SK-N-SH (cell line): Measurements from ENCODE around the gene ERVMER34-1. TPM values are rescaled to one million over a fixed set of nuclear protein-coding genes. Genes with fewer than 3 reads are reported as not detected.

Source experiments
- CTCF ChIA-PET: fragments of 300-600, 350-600 bp; formaldehyde crosslinking; extraction: SDS; loops from one replicate; lab custom pipeline; 2021; lab: Yijun Ruan, JAX
- POLR2A ChIA-PET: fragments of 350-600 bp; sonication (Branson Sonifier 250); formaldehyde crosslinking; extraction: SDS; loops from one replicate; lab custom pipeline; 2020; ENCODE audit warnings: antibody characterized with exemption, inconsistent platforms; lab: Yijun Ruan, JAX
- DNase-seq: peaks from one replicate; pipeline ENCODE4 v3.0.0; 2012
- H2AFZ ChIP-seq: fragments of 200-600 bp; sonication (generic); 2 replicates; pipeline ENCODE4 v1.8.1; 2016; ENCODE audit warnings: antibody characterized with exemption, mild to moderate bottlenecking, low read depth
- H3F3A ChIP-seq: fragments of 200-600 bp; sonication (generic); replicated peaks from 2 replicates; pipeline ENCODE3; 2016; ENCODE audit warnings: antibody characterized with exemption, mild to moderate bottlenecking; ENCODE audit not compliant: insufficient read depth
- H3K27ac ChIP-seq, 2 experiments: fragments of 200-500 bp in 1 of 2; fragments of 200-600 bp in 1 of 2; sonication (Bioruptor generic) in 1 of 2; sonication (generic), shearing (Covaris generic) in 1 of 2; 2 replicates each; pipeline versions ENCODE4 v1.5.1 to v1.6.1; 2014 to 2016; ENCODE audit warnings: low read depth in 2 of 2, inconsistent platforms in 1 of 2, low read length in 1 of 2, mild to moderate bottlenecking in 1 of 2, mixed read lengths in 1 of 2
- H3K27me3 ChIP-seq: fragments of 200-600 bp; sonication (generic), shearing (Covaris generic); 2 replicates; pipeline ENCODE4 v1.6.1; 2016; ENCODE audit warnings: mixed run types; ENCODE audit not compliant: insufficient read depth
- H3K36me3 ChIP-seq, 2 experiments: fragments of 200-500 bp in 1 of 2; fragments of 200-600 bp in 1 of 2; sonication (Bioruptor generic) in 1 of 2; sonication (generic) in 1 of 2; replicated peaks in 1 of 2; 2 replicates each; pipeline versions ENCODE3 to v1.5.1; 2014 to 2016; ENCODE audit warnings: low read length in 1 of 2, mild to moderate bottlenecking in 1 of 2; ENCODE audit not compliant: insufficient read depth in 2 of 2, control insufficient read depth in 1 of 2
- H3K4me1 ChIP-seq, 2 experiments: fragments of 200-500 bp in 1 of 2; fragments of 200-600 bp in 1 of 2; sonication (Bioruptor generic) in 1 of 2; sonication (generic), shearing (Covaris generic) in 1 of 2; 2 replicates each; pipeline versions ENCODE4 v1.5.1 to v1.6.1; 2014 to 2016; ENCODE audit warnings: low read depth in 1 of 2, low read length in 1 of 2, mixed run types in 1 of 2; ENCODE audit not compliant: insufficient read depth in 2 of 2, control insufficient read depth in 1 of 2
- H3K4me2 ChIP-seq: fragments of 200-600 bp; sonication (generic), shearing (Covaris generic); 2 replicates; pipeline ENCODE4 v1.6.1; 2017; ENCODE audit warnings: mixed run types
- H3K4me3 ChIP-seq, 2 experiments: fragments of 200-500 bp in 1 of 2; fragments of 200-600 bp in 1 of 2; sonication (Bioruptor generic) in 1 of 2; sonication (generic), shearing (Covaris generic) in 1 of 2; 2 replicates each; pipeline versions ENCODE4 v1.5.1 to v1.8.1; 2014 to 2016; ENCODE audit warnings: low read depth in 2 of 2, inconsistent platforms in 1 of 2, low read length in 1 of 2, mild to moderate bottlenecking in 1 of 2, mixed read lengths in 1 of 2, moderate library complexity in 1 of 2
- H3K79me2 ChIP-seq: fragments of 200-600 bp; sonication (generic); 2 replicates; pipeline ENCODE4 v1.8.1; 2017; ENCODE audit warnings: mild to moderate bottlenecking; ENCODE audit not compliant: insufficient read depth
- H3K9ac ChIP-seq: fragments of 200-600 bp; sonication (generic); 2 replicates; pipeline ENCODE4 v1.6.1; 2017; ENCODE audit warnings: mixed run types
- H3K9me2 ChIP-seq: fragments of 200-600 bp; sonication (generic); 2 replicates; pipeline ENCODE4 v1.6.1; 2017; ENCODE audit warnings: mixed run types
- H3K9me3 ChIP-seq: fragments of 200-600 bp; sonication (generic); 2 replicates; pipeline ENCODE4 v1.6.1; 2017; ENCODE audit warnings: mixed run types, mild to moderate bottlenecking, moderate library complexity
- H4K20me1 ChIP-seq: fragments of 200-600 bp; sonication (generic); 2 replicates; pipeline ENCODE4 v1.6.1; 2017; ENCODE audit warnings: mild to moderate bottlenecking, mixed run types; ENCODE audit not compliant: insufficient read depth
- ELF1 ChIP-seq: IDR thresholded peaks from 2 replicates; pipeline ENCODE4 v1.4.0; 2012
- FOXJ3 ChIP-seq: sonication (generic); formaldehyde crosslinking; IDR thresholded peaks from 2 replicates; pipeline ENCODE4 v1.5.1; 2020; ENCODE audit warnings: mild to moderate bottlenecking, missing genetic modification reagents
- MEF2A ChIP-seq: IDR thresholded peaks from 2 replicates; pipeline ENCODE4 v1.4.0; 2012; ENCODE audit warnings: low read depth, borderline replicate concordance
- NRF1 ChIP-seq: IDR thresholded peaks from 2 replicates; pipeline ENCODE4 v1.6.1; 2012; ENCODE audit warnings: low read depth, mild to moderate bottlenecking, low read length
- PBX3 ChIP-seq: IDR thresholded peaks from 2 replicates; pipeline ENCODE4; 2012
- POLR2AphosphoS5 ChIP-seq: IDR thresholded peaks from 2 replicates; pipeline ENCODE4 v1.6.1; 2012; ENCODE audit warnings: low read depth, low read length
- RCOR1 ChIP-seq: fragments of 150-350 bp; IDR thresholded peaks from 2 replicates; pipeline ENCODE4 v1.6.1; 2017; ENCODE audit warnings: antibody characterized with exemption, low read length
- REST ChIP-seq: IDR thresholded peaks from 2 replicates; pipeline ENCODE4 v1.6.1; 2012; ENCODE audit warnings: mild to moderate bottlenecking, low read depth, low read length, moderate library complexity
- RFX5 ChIP-seq: IDR thresholded peaks from 2 replicates; pipeline ENCODE4 v1.6.1; 2012; ENCODE audit warnings: mild to moderate bottlenecking, improper control_type of control experiment, low read length
- USF2 ChIP-seq: fragments of 150-350 bp; IDR thresholded peaks from 2 replicates; pipeline ENCODE4 v1.6.1; 2017; ENCODE audit warnings: antibody characterized with exemption, low read length, low read depth, borderline replicate concordance
- ZBTB33 ChIP-seq: IDR thresholded peaks from 2 replicates; pipeline ENCODE4 v1.4.0; 2012; ENCODE audit warnings: low read depth, borderline replicate concordance
- WGBS: methylation state at CpG from one replicate; pipeline ENCODE4 v1.1.6; 2017; ENCODE audit warnings: low lambda C conversion rate; 5-methylcytosine and 5-hydroxymethylcytosine counted together
- polyA plus RNA-seq, 3 experiments: library from polyadenylated mRNA; depleted of rRNA; stranded (reverse); fragments of >200 nt; gene quantifications; 2 replicates each; pipeline ENCODE4 v1.2.3, GENCODE V29; 2012
- TF ChIP-seq, protein P1 (sequence below): fragments of 150-350 bp; IDR thresholded peaks from 2 replicates; pipeline ENCODE4 v1.6.1; 2016; ENCODE audit warnings: mild to moderate bottlenecking, low read depth, low read length

Gene ERVMER34-1
- polyA plus RNA-seq, 1 of the 3 experiments (the other 2 are of a cell fraction) = 0.05 TPM

DNA sequence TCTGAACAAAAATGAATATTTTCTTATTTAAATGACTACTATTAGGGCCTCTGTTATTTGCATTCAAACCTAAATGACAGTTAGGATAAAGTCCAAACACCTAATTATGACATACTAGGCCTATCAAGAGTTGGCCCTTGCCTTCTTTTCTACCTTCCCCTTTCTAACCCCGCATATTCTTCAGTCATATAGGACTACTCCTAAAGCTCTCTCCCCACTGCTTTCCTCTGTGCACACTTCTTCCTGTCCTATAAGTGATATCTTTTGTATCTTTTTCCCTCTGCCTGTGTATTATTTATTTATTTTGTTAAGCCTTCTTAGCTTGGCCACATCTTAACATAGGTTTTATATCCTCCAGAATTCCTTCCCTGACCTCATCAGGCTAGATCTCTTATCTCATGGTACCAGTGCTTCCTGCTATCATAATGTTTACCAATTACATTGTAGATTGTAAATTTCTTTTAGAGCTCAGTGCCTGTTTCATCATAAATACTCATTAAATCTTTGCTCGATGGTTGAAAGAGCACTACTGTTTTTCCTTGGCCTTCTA is 22.5 kb downstream of the ERVMER34-1 start:
- no peak overlapping the region for H3K4me3 ChIP-seq
- ChIA-PET CTCF (interaction anchor here (0.8 kb wide), 1 partner anchor 494 kb away, joined by 3 read pairs; no protein-coding TSS in a partner anchor), POLR2A (no interaction called here)
- no peaks in the 10 kb centered on the region for H3K36me3 ChIP-seq
- H3K27ac ChIP-seq = no peak overlapping the region
- peaks cover 3% of the 10 kb centered on the region for H3F3A ChIP-seq
- no peaks in the 10 kb centered on the region for H3K27me3 ChIP-seq
- TF ChIP-seq FOXJ3 (CRISPR knock-in tag) = no peak
- no peak for TF ChIP-seq NRF1
- no peak for TF ChIP-seq PBX3
- no peak for TF ChIP-seq MEF2A
- no peak for TF ChIP-seq RFX5
- no peak for TF ChIP-seq ELF1
- no peak for TF ChIP-seq POLR2AphosphoS5
- TF ChIP-seq REST = no peak
- TF ChIP-seq, protein P1, sequence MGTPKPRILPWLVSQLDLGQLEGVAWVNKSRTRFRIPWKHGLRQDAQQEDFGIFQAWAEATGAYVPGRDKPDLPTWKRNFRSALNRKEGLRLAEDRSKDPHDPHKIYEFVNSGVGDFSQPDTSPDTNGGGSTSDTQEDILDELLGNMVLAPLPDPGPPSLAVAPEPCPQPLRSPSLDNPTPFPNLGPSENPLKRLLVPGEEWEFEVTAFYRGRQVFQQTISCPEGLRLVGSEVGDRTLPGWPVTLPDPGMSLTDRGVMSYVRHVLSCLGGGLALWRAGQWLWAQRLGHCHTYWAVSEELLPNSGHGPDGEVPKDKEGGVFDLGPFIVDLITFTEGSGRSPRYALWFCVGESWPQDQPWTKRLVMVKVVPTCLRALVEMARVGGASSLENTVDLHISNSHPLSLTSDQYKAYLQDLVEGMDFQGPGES = no peak
- H3K4me1 ChIP-seq = no peaks in the 10 kb centered on the region
- H3K9me2 ChIP-seq = no peaks in the 10 kb centered on the region
- H3K79me2 ChIP-seq = no peaks in the 10 kb centered on the region
- no peak overlapping the region for H3K4me2 ChIP-seq
- H4K20me1 ChIP-seq = no peaks in the 10 kb centered on the region
- no peaks in the 10 kb centered on the region for H3K9me3 ChIP-seq
- DNase-seq = no peak
- no peak overlapping the region for H3K9ac ChIP-seq
- 80% methylated on average over 2 of the region's 2 CpGs for WGBS
- no peak overlapping the region for H2AFZ ChIP-seq

DNA sequence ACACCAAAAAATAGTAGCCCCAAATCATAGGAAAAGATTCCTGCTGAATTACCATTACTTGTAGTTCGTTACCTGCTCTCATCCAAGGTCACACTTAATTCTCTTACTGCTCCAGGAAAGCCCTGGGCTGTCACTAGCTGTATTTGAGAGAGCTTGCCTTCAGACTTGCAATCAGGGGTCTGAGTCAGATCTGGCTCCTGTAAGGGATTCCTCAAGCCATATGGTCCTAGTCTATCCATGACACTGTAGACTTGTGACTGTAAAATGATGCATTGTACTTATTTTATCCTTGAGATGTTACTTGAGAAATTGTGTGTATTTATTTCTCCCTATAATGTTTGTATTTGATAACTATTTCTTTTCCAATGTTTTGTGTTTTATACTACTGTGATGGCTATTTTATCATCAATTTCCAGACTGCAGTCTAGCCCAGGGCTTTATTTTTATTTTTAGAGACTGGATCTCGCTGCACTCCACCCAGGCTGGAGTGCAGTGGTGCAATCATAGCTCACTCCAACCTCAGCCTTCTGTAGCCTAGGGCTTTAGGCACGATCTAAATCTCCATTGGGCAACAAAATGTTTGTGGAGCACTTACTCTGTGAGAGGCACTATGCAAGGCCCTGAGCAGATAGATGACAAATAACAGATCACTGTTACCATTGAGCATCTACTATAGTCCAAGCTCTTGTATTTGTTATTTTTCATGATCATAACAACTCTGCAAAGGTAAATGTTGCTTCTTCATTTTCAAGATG is 24.2 kb downstream of the ERVMER34-1 start:
- Histone ChIP-seq H3K9me2 (no peaks in the 10 kb centered on the region), H3K9ac (no peak overlapping the region), H3K27ac (no peak overlapping the region), H3K4me2 (no peak overlapping the region), H3K79me2 (no peaks in the 10 kb centered on the region), H3K27me3 (no peaks in the 10 kb centered on the region), H3F3A (no peaks in the 10 kb centered on the region), H3K4me1 (no peaks in the 10 kb centered on the region; a peak in 1 of 4 replicates), H2AFZ (no peak overlapping the region), H4K20me1 (no peaks in the 10 kb centered on the region), H3K4me3 (no peak overlapping the region), H3K36me3 (no peaks in the 10 kb centered on the region), H3K9me3 (no peaks in the 10 kb centered on the region)
- 50% methylated on average over 3 of the region's 3 CpGs for WGBS
- CTCF ChIA-PET = interaction anchor here (0.6 to 1.4 kb wide), 4 partner anchors 38 to 256 kb away, joined by 3 to 5 read pairs (median 4); no protein-coding TSS in a partner anchor
- TF ChIP-seq RCOR1 = no peak
- TF ChIP-seq ZBTB33 = no peak
- TF ChIP-seq MEF2A = no peak
- no peak for TF ChIP-seq FOXJ3 (CRISPR knock-in tag)
- TF ChIP-seq, protein P1 = no peak
- TF ChIP-seq USF2 = no peak
- DNase-seq = no peak
- POLR2A ChIA-PET = no interaction called here
